ENCODE results near the gene HCK.

The HCK gene

GRCh38 chr20:32064667-32065066 is 12.6 kb downstream of the HCK start:
- no peak for FAIRE-seq

GRCh38 chr20:32067234-32067821 is 15.3 kb downstream of the HCK start:
- no peak for FAIRE-seq

GRCh38 chr20:32068174-32068573 is 16.1 kb downstream of the HCK start:
- peak; percentile 63 for FAIRE-seq

- FAIRE-seq, result no peak
Measured at GRCh38 chr20:32069711-32070110, 17.7 kb downstream of the HCK start.

- FAIRE-seq, result no peak
Measured at GRCh38 chr20:32070282-32070681, 18.2 kb downstream of the HCK start.

- no peak for FAIRE-seq
Measured at GRCh38 chr20:32070690-32071213, 18.7 kb downstream of the HCK start.

GRCh38 chr20:32071395-32072167 is 19.5 kb downstream of the HCK start:
- FAIRE-seq, result no peak

- no peak for FAIRE-seq
Measured at GRCh38 chr20:32072168-32072750, 20.2 kb downstream of the HCK start.

- no peak for FAIRE-seq
Measured at GRCh38 chr20:32075534-32075933, 23.5 kb downstream of the HCK start.

- FAIRE-seq, result no peak
Measured at GRCh38 chr20:32077190-32077589, 25.1 kb downstream of the HCK start.

- no peak for FAIRE-seq
Measured at GRCh38 chr20:32078322-32078721, 26.3 kb downstream of the HCK start.

- FAIRE-seq, result no peak
Measured at GRCh38 chr20:32078791-32079190, 26.7 kb downstream of the HCK start.

- no peak for FAIRE-seq
Measured at GRCh38 chr20:32079655-32080109, 27.6 kb downstream of the HCK start.

GRCh38 chr20:32080783-32081182 is 28.7 kb downstream of the HCK start:
- no peak for FAIRE-seq

- FAIRE-seq, result no peak
Measured at GRCh38 chr20:32083469-32083868, 31.4 kb downstream of the HCK start.

- FAIRE-seq, result no peak
Measured at GRCh38 chr20:32087070-32087469, 35.0 kb downstream of the HCK start.

- FAIRE-seq, result no peak
Measured at GRCh38 chr20:32088759-32089158, 36.7 kb downstream of the HCK start.

- no peak for FAIRE-seq
Measured at GRCh38 chr20:32089637-32090362, 37.8 kb downstream of the HCK start.

- FAIRE-seq, result peak; percentile 56
Measured at GRCh38 chr20:32091888-32092346, 39.9 kb downstream of the HCK start.

GRCh38 chr20:32098786-32099185 is 46.7 kb downstream of the HCK start:
- no peak for FAIRE-seq

- no peak for FAIRE-seq
Measured at GRCh38 chr20:32108814-32109391, 56.9 kb downstream of the HCK start.

- peak; percentile 83 for FAIRE-seq
Measured at GRCh38 chr20:32109392-32110172, 57.5 kb downstream of the HCK start, which contains the start of gene TM9SF4. Gene TM9SF4, plus strand, starts transcription at chr20:32109714. Its CDS starts 27 bp downstream, at chr20:32109741.

Data from G401.6 (cell line).